CD4-positive, alpha-beta T cell treated with Interleukin-15 for 4 hours (primary cell): ENCODE data around the gene SEC14L6.
"Not testable (repeated sequence)": the region's sequence is repeated elsewhere in the genome, so short reads cannot be mapped to it uniquely, and the experiment has no call there.

ENCODE experiments used
- DNase-seq: peaks from one replicate; pipeline ENCODE4 v3.0.0-alpha.2; 2020; ENCODE audit warnings: low spot score

The SEC14L6 gene

GRCh38 chr22:30566125-30566524 lies 19.6 kb upstream of the SEC14L6 start:
- no peak for DNase-seq

GRCh38 chr22:30565341-30565740 lies 18.8 kb upstream of the SEC14L6 start:
- no peak for DNase-seq

- no peak for DNase-seq
These were observed 18.2 kb upstream of the SEC14L6 start for GRCh38 chr22:30564761-30565119.

GRCh38 chr22:30564045-30564760 lies 17.7 kb upstream of the SEC14L6 start:
- DNase-seq, result no peak

- no peak for DNase-seq
These were observed 15.8 kb upstream of the SEC14L6 start for GRCh38 chr22:30562366-30562765.

GRCh38 chr22:30561402-30562189 lies 15.1 kb upstream of the SEC14L6 start:
- no peak for DNase-seq

- DNase-seq, result not testable (repeated sequence)
These were observed 14.2 kb upstream of the SEC14L6 start for GRCh38 chr22:30560643-30561202.

- DNase-seq, result no peak
These were observed 13.3 kb upstream of the SEC14L6 start for GRCh38 chr22:30559889-30560288.

GRCh38 chr22:30557243-30557642 lies 10.7 kb upstream of the SEC14L6 start:
- no peak for DNase-seq

- no peak for DNase-seq
These were observed 9.8 kb upstream of the SEC14L6 start for GRCh38 chr22:30556388-30556787.

- no peak for DNase-seq
These were observed 9.0 kb upstream of the SEC14L6 start for GRCh38 chr22:30555282-30556210.

GRCh38 chr22:30553971-30554370 lies 7.4 kb upstream of the SEC14L6 start:
- DNase-seq, result no peak

- no peak for DNase-seq
These were observed 6.2 kb upstream of the SEC14L6 start for GRCh38 chr22:30552719-30553118.

GRCh38 chr22:30551813-30552212 lies 5.3 kb upstream of the SEC14L6 start:
- DNase-seq, result not testable (repeated sequence)

GRCh38 chr22:30547188-30547587 lies 647 bp upstream of the SEC14L6 start:
- no peak for DNase-seq

GRCh38 chr22:30542811-30543188 lies 3.7 kb downstream of the SEC14L6 start:
- no peak for DNase-seq

- no peak for DNase-seq
These were observed 4.4 kb downstream of the SEC14L6 start for GRCh38 chr22:30541961-30542810.

GRCh38 chr22:30541511-30541910 lies 5.0 kb downstream of the SEC14L6 start:
- not testable (repeated sequence) for DNase-seq

GRCh38 chr22:30539368-30539767 lies 7.2 kb downstream of the SEC14L6 start:
- no peak for DNase-seq

- no peak for DNase-seq
These were observed 8.3 kb downstream of the SEC14L6 start for GRCh38 chr22:30538280-30538679.

- no peak for DNase-seq
These were observed 9.3 kb downstream of the SEC14L6 start for GRCh38 chr22:30537083-30537731.
